Measurements from ENCODE around the gene KIFC1. TPM values are rescaled to one million over a fixed set of nuclear protein-coding genes. Genes with fewer than 3 reads are reported as not detected.
A peak's percentile ranks its signal among the peaks of the same experiment; 100 is the strongest.

KIFC1 gene
- total RNA-seq, 2 experiments from 2014 or later = 117 to 127 TPM

DNA sequence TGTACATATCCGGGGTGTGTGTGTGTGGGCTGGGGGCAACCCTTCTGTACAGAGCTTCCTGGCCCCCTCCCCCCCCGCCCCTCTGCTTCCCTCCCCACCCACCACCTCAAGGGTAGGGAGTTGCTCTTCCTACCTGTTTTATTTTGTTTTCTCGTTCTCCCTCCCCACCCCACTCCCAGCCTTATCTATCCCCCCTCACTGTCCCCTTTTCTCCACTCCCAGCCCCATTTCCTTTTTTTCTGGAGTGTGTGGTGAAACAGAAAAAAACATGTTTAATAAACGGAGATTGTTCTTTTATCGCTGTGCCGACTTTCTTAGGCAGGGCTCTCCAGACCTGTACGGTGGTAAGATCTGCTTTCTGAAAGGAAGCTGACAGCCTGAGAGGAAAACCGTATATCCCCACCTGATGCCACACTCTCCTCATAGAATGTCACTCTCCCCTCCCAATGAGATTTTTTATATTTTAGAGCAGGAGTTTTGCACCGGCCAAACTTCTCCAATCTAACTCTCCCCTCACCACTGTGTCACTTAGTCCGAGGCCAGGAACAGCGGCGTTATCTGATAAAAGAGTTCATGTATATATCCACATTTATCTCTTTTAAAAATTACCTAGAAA is 61.9 kb downstream of the KIFC1 start:
- Mint-ChIP-seq H3K9me3 (no peaks in the 10 kb centered on the region), H3K27ac (peak overlapping the region; percentile 75), H3K4me3 (peak overlapping the region; percentile 86), H3K27me3 (no peaks in the 10 kb centered on the region), H3K4me1 (peaks cover 21% of the 10 kb centered on the region), H3K36me3 (peaks cover 15% of the 10 kb centered on the region)
- POLR2A ChIA-PET = interaction anchor here (0.6 to 2.5 kb wide), 12 partner anchors 19 to 128 kb away, joined by 3 to 15 read pairs (median 6); no protein-coding TSS in a partner anchor
- ATAC-seq (ENCODE audit: low read depth) = no peak
- DNase-seq = no peak

GRCh38 chr6:33454009-33454946 is 62.7 kb downstream of the KIFC1 start, which contains the start of gene ZBTB9:
TSS of gene ZBTB9 (plus strand) at chr6:33454576. CDS start at chr6:33455101, 525 bp downstream.
- peaks cover 8% of the 10 kb centered on the region for H3K36me3 Mint-ChIP-seq
- peak within 1 kb of the TSS; percentile 86 for H3K4me3 Mint-ChIP-seq
- peaks cover 21% of the 10 kb centered on the region for H3K4me1 Mint-ChIP-seq
- H3K27me3 Mint-ChIP-seq = no peaks in the 10 kb centered on the region
- ATAC-seq (ENCODE audit: low read depth) = peak; percentile 99
- POLR2A ChIA-PET = interaction anchor here (0.6 to 2.5 kb wide), 17 partner anchors 19 to 141 kb away, joined by 3 to 15 read pairs (median 5); partner anchors contain the start of gene BAK1
- H3K9me3 Mint-ChIP-seq = no peaks in the 10 kb centered on the region
- peak; percentile 93 for DNase-seq
- H3K27ac Mint-ChIP-seq = peak within 1 kb of the TSS; percentile 75

DNA sequence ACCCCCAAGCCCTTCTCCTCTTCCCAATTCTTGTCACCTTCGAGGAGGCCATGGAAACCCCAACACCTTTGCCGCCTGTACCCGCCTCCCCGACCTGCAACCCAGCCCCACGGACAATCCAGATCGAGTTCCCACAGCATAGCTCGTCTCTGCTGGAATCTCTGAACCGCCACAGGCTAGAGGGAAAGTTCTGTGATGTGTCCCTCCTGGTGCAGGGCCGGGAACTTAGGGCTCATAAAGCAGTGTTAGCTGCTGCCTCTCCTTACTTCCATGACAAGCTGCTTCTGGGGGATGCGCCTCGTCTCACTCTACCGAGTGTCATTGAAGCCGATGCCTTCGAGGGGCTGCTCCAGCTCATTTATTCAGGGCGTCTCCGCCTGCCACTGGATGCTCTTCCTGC is 63.4 kb downstream of the KIFC1 start:
- ATAC-seq (ENCODE audit: low read depth) = no peak

GRCh38 chr6:33456156-33456555 is 64.5 kb downstream of the KIFC1 start:
- ATAC-seq (ENCODE audit: low read depth) (no peak), DNase-seq (no peak)
- Mint-ChIP-seq H3K4me1 (peaks cover 20% of the 10 kb centered on the region), H3K36me3 (peaks cover 8% of the 10 kb centered on the region), H3K27ac (no peak overlapping the region), H3K4me3 (no peak overlapping the region), H3K27me3 (no peaks in the 10 kb centered on the region), H3K9me3 (no peaks in the 10 kb centered on the region)
- POLR2A ChIA-PET = no interaction called here

More for the DNA sequence above, 63.4 kb downstream of the KIFC1 start:
- H3K27me3 Mint-ChIP-seq = no peaks in the 10 kb centered on the region
- H3K9me3 Mint-ChIP-seq = no peaks in the 10 kb centered on the region
- peak overlapping the region; percentile 86 for H3K4me3 Mint-ChIP-seq
- peaks cover 21% of the 10 kb centered on the region for H3K4me1 Mint-ChIP-seq
- DNase-seq = no peak
- POLR2A ChIA-PET = interaction anchor here (1.0 to 2.5 kb wide), 7 partner anchors 24 to 125 kb away, joined by 3 to 15 read pairs (median 6); partner anchors contain the start of gene BAK1
- H3K27ac Mint-ChIP-seq = peak overlapping the region; percentile 75
- H3K36me3 Mint-ChIP-seq = peaks cover 8% of the 10 kb centered on the region

DNA sequence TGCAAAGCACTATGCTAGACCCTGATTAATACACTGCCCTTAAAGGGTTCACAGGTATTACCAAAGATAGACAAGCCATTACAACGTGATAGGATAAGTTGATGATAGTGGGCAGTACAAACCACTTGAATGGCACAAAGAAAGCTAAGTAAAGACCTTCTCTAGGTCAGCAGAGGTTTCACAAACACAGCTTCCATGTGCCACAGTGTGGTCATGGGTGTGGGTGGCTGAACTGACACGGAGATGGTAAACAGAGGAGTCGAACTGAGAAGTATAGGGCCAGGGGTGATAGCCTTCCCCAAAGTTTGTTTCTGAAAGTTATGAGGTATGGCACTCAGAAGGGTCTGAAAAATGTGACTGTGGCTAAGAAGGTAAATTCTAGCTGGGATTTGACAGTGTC is 67.1 kb downstream of the KIFC1 start:
- Mint-ChIP-seq H3K4me3 (no peak overlapping the region), H3K27me3 (no peaks in the 10 kb centered on the region), H3K4me1 (peaks cover 11% of the 10 kb centered on the region), H3K9me3 (no peaks in the 10 kb centered on the region), H3K27ac (no peak overlapping the region), H3K36me3 (peaks cover 8% of the 10 kb centered on the region)
- DNase-seq (no peak), ATAC-seq (ENCODE audit: low read depth) (no peak)
- POLR2A ChIA-PET = interaction anchor here (0.6 kb wide), 1 partner anchor 98 kb away, joined by 4 read pairs; no protein-coding TSS in a partner anchor

- H3K4me1 Mint-ChIP-seq = peaks cover 11% of the 10 kb centered on the region
- no peaks in the 10 kb centered on the region for H3K27me3 Mint-ChIP-seq
- H3K4me3 Mint-ChIP-seq = no peak overlapping the region
- POLR2A ChIA-PET = interaction anchor here (0.6 kb wide), 1 partner anchor 97 kb away, joined by 4 read pairs; no protein-coding TSS in a partner anchor
- peaks cover 8% of the 10 kb centered on the region for H3K36me3 Mint-ChIP-seq
- no peak overlapping the region for H3K27ac Mint-ChIP-seq
- no peak for ATAC-seq (ENCODE audit: low read depth)
- no peaks in the 10 kb centered on the region for H3K9me3 Mint-ChIP-seq
- DNase-seq = no peak
These were observed 67.6 kb downstream of the KIFC1 start for GRCh38 chr6:33459226-33459625.

Small RNA genes within 50 kb of the gene (microRNA-seq; reads per million reads assigned to microRNA genes)
- not detected for gene MIR5004

Other genes with a start within 250 kb of the KIFC1 start
- gene COL11A2, start 199.4 kb upstream of the KIFC1 start, total RNA-seq = 1 to 10 TPM in 1 of 2 experiments, under 1 TPM in 1; 1.00 to 1.1 TPM
- gene RXRB, start 191.2 kb upstream of the KIFC1 start, total RNA-seq = 10 to 100 TPM; 54.6 to 60.0 TPM
- gene SLC39A7, start 191.0 kb upstream of the KIFC1 start, total RNA-seq = 10 to 100 TPM; 41.7 to 44.8 TPM
- gene HSD17B8, start 187.2 kb upstream of the KIFC1 start, total RNA-seq = 10 to 100 TPM; 21.1 to 21.8 TPM
- 10 to 100 TPM; 41.2 to 41.8 TPM for gene RING1, start 183.3 kb upstream of the KIFC1 start, total RNA-seq
- 10 to 100 TPM; 72.3 to 76.0 TPM for gene VPS52, start 119.9 kb upstream of the KIFC1 start, total RNA-seq
- 1,000 to 10,000 TPM; 3,300 to 3,409 TPM for gene RPS18, start 119.7 kb upstream of the KIFC1 start, total RNA-seq
- gene B3GALT4, start 114.7 kb upstream of the KIFC1 start, total RNA-seq = 10 to 100 TPM; 32.0 to 35.4 TPM
- 10 to 100 TPM; 50.0 to 58.0 TPM for gene WDR46, start 102.6 kb upstream of the KIFC1 start, total RNA-seq
- gene PFDN6, start 102.2 kb upstream of the KIFC1 start, total RNA-seq = 10 to 100 TPM; 53.3 to 54.7 TPM
- gene RGL2, start 92.9 kb upstream of the KIFC1 start, total RNA-seq = 10 to 100 TPM; 65.4 to 65.5 TPM
- 100 to 1,000 TPM; 250 to 257 TPM for gene TAPBP, start 77.7 kb upstream of the KIFC1 start, total RNA-seq
- gene ZBTB22, start 74.1 kb upstream of the KIFC1 start, total RNA-seq = 10 to 100 TPM; 20.9 to 24.5 TPM
- gene DAXX, start 68.9 kb upstream of the KIFC1 start, total RNA-seq = 100 to 1,000 TPM; 108 to 117 TPM
- gene PHF1, start 19.2 kb downstream of the KIFC1 start, total RNA-seq = 100 to 1,000 TPM in 1 of 2 experiments, 10 to 100 TPM in 1; 98.3 to 105 TPM
- 100 to 1,000 TPM; 202 to 209 TPM for gene CUTA, start 26.3 kb downstream of the KIFC1 start, total RNA-seq
- 10 to 100 TPM; 53.3 to 60.1 TPM for gene SYNGAP1, start 28.2 kb downstream of the KIFC1 start, total RNA-seq
- 1 to 10 TPM; 9.1 to 9.8 TPM for gene ZBTB9, start 62.8 kb downstream of the KIFC1 start, total RNA-seq
- 10 to 100 TPM; 48.0 to 48.1 TPM for gene BAK1, start 188.5 kb downstream of the KIFC1 start, total RNA-seq
- 10 to 100 TPM; 61.4 to 61.8 TPM for gene ITPR3, start 229.5 kb downstream of the KIFC1 start, total RNA-seq